Epithelial cell of esophagus (primary cell): ENCODE results near the gene UPF2.

Experiments used
- DNase-seq: peaks from one replicate; pipeline ENCODE4 v3.0.0; 2010; ENCODE audit warnings: low read depth
- H3K4me3 ChIP-seq: 2 replicates; pipeline ENCODE4 v1.5.1; 2011; ENCODE audit warnings: mild to moderate bottlenecking, low read length, control low read depth
- TF ChIP-seq, protein P1 (sequence below): IDR thresholded peaks from 2 replicates; pipeline ENCODE4 v1.5.1; 2011; ENCODE audit warnings: low read depth, mild to moderate bottlenecking, low read length, control low read depth, inconsistent platforms; ENCODE audit not compliant: insufficient read depth; ENCODE audit errors: missing control alignments

The UPF2 gene

DNA sequence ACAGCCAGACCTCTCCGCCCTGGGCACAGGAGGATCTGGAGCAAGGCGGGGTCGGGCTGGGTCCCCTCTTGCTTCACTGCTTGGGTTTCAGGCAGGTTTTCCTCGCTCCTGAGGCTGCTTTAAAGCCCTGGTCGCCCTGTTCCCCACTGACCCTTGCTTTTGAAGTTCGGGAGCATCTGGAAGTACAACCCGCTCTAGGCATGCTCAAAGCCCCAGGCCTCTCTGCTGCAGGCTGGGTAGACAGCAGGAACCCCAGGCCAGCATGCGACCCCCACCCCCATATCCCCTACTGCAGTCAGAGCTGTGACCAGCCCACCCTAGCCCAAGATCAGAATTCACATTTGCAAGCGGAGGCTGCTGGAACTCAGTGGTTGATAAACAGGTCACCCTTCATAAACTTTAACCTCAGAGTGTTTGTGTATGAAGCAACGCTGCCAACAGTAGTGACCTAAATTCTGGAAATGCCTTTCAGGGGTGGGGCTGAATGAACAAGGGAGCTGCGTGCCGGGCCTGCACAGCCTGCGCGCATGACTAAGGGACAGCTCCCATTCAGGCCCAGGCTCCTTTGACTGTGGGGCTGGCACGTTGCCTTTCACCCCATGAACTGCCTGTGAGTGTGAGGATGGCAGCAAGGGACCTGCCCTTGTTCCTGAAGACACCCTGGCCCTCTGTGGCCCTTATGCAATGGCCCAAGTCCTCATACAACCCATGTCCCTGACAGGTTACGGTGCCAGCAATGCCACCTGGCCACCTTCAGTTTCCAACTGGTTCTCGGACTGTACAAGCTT, 166.9 kb downstream of the UPF2 start:
- TF ChIP-seq, protein P1, sequence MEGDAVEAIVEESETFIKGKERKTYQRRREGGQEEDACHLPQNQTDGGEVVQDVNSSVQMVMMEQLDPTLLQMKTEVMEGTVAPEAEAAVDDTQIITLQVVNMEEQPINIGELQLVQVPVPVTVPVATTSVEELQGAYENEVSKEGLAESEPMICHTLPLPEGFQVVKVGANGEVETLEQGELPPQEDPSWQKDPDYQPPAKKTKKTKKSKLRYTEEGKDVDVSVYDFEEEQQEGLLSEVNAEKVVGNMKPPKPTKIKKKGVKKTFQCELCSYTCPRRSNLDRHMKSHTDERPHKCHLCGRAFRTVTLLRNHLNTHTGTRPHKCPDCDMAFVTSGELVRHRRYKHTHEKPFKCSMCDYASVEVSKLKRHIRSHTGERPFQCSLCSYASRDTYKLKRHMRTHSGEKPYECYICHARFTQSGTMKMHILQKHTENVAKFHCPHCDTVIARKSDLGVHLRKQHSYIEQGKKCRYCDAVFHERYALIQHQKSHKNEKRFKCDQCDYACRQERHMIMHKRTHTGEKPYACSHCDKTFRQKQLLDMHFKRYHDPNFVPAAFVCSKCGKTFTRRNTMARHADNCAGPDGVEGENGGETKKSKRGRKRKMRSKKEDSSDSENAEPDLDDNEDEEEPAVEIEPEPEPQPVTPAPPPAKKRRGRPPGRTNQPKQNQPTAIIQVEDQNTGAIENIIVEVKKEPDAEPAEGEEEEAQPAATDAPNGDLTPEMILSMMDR, result no peak
- DNase-seq, result peak; percentile 96
- no peak overlapping the region for H3K4me3 ChIP-seq

DNA sequence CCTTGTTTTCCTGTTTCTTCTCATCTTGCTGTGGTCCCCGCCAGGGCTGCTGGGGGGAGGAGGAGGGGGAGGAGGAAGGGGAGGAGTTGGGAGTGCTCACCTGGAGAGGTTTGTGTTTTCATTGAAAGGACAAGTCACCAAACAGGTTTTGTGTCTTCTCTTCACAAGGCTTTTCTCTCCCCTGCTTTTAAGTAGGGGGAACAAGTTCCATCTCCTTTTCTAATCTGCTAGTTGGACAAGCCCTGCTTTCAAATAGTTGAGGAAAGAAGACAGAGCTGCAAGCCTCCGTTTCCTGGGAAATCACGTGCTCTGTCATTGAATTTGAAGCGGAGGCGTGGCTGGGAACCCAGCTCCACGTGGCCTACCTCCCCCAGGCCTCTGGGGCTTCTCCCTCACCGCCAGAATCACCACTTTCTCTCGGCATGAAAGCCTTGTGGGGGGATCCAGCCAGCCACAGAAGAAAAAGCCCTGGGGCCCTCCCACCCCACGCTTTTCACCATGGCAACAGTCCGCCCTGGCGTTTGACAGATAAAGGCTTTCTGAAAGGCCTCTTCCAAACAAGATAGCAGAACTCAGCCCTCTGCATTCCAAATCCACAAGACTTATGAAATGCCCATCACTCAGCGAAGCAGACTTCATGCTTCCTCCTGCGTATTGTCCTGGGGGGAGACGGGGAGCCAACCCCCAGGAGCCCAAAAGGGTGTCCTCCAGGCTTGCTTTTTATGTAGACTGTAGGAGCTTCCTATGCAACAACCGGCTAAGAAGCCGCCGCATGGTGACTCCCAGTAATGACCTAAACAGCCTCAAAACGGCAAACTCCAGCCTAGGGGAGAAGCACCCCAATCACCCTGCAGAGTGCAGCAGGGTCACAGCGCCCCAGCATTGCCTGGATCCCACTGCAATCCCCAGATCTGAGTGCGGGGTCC, 167.8 kb downstream of the UPF2 start:
- TF ChIP-seq, protein P1, result no peak
- peak overlapping the region; percentile 24 for H3K4me3 ChIP-seq
- peak; percentile 89 for DNase-seq

DNA sequence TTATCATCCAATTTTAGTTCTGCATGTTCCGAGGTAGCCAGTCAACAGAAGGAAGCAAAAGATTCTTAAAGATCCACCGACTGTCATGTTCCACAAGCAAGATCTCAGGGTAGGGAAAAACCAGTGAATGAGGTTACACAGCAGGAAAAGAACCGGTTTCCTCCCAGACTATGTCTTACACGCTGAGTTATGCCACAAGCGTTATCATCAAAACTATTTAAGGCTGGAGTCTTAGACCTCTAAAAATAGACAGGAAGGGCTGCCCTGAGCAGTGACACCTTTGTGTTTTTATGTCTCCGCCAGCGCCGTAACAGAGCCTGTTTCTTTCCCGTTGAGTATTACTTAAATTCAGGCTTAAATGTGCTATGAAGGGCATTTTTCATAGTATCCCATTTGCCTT, 171.1 kb downstream of the UPF2 start:
- TF ChIP-seq, protein P1, result no peak
- DNase-seq, result peak; percentile 54
- no peak overlapping the region for H3K4me3 ChIP-seq

DNA sequence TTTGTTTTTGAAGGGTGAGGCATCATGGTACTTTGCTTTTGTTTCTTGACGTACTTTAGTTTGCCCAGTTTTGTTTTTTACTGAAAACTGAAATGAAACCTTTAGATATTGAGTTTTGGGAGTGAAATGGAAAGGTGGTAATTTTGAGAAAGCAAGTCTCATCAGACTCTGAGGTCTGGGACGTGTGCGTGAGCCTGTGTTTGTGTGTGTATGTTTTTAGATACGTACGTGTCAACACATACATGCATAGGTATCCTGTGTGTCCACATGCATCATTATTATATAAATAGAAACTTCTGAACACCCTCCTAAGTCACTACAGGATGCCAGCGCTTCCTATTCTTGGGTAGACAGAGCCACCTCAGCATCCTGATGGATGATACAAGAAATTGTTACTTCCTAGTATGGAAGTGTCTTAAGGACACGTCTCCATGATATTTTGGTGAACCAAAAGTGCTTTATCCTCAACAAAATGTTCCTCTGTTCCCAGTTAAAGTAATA, 171.7 kb downstream of the UPF2 start:
- no peak for DNase-seq
- TF ChIP-seq, protein P1, result no peak
- no peak overlapping the region for H3K4me3 ChIP-seq

DNA sequence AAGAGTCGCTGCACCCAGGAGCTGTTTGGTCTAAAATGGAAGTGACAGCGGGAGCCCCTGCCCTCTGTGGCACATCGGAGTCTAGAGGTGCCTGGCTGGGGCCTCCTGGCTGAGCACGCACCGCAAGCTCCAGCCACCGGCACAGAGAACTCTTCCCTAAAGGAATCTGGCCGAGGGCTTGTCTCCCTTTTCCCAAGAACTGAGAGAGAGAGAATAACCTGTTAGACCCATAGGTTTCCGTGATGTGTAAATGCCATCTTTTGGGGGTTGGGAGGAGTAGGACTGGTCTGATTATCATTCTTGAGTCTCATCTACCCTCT, 172.2 kb downstream of the UPF2 start:
- no peak overlapping the region for H3K4me3 ChIP-seq

More for the DNA sequence above, 172.2 kb downstream of the UPF2 start:
- TF ChIP-seq, protein P1, result no peak
- no peak for DNase-seq
